Measurements from ENCODE around the gene COL25A1.

The COL25A1 gene

DNA sequence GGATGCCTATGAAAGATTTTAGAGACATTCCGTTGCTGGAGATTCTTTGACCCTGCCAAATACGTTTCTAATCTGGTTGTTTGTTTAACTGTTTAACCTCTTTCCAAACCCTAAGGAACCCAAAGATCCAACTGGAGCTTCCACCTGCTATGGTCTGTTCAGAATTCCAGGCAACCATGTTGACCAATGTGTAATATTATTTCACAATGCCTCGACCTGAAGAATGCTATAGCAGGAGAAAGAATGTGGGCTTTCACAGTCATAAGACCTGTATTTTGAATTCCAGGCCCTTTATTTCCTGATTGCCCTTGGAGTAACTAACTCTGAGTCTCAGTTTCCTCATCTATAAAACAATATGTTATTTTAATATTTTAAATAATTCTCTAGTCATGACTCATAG, 90.8 kb downstream of the COL25A1 start:
- no peak for DNase-seq

DNA sequence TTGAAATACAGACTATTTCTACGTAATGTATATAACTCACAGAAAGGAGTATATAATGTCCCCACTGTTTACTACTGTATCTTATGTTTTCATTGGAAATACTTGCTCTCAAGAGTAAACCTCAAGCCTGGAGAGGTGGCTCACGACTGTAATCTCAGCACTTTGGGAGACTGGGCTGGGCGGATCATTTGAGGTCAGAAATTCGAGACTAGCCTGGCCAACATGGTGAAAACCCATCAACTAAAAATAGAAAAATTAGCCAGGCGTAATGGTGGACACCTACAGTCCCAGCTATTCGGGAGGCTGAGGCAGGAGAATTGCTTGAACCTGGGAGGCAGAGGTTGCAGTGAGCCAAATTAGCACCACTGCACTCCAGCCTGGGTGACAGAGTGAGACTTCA, 92.8 kb downstream of the COL25A1 start:
- DNase-seq, result no peak

GRCh38 chr4:109207898-109208297, 94.6 kb downstream of the COL25A1 start:
- no peak for DNase-seq

DNA sequence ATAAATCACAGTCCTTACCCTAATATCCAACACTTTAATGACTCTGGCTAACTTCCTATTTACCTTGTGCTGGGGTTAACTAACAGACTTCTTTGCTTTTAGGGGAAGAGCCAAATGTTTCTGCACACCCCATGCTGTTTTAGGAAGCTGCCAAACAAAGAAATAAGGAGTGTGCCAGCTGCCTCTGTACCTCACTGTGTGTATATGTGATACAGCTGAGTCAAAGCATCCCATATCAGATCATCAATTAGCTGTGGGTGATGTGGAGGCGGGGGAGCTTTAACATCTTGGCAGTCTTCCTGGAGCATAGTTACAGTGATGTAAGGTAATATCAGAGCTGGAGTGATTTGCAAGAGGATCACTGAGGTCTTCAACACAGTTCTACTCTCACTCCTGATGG, 95.4 kb downstream of the COL25A1 start:
- no peak for DNase-seq

DNA sequence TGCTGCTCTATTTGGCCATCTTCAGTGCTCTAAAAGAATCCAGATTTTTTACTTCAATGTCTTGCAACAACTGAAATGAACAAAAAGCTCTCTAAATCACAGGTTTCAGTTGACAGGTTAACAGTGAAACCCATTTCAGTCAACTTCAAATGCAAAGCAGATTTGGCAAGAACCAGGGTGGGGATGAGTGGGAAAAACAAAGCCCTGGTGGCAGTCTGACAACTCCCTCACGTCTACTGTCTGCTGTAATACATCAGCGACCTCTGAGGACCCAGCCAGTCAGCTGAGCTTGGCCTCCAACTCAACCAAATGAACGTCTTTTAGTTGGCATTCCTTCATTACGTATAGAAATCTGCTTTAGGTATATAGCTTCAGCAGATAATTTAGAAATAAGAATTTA, 95.8 kb downstream of the COL25A1 start:
- DNase-seq, result no peak

DNA sequence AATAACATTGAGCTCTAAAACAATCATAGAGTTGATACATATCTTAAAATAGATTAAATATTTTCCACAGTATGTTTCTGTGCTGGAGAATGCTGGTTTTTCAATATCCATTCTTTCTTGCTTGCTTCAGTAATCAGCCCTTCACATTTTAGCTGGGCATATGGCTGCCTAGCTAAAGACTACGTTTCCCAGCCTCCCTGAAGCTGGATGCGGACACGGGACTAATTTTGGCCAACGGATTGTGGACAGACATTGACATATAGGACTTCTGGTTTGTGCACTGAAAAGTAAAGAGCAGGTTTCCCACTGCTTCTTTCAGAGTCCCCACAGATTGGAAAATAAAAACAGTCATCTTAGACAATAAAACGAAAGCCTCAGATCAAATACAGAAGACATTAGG, 97.3 kb downstream of the COL25A1 start:
- no peak for DNase-seq

DNA sequence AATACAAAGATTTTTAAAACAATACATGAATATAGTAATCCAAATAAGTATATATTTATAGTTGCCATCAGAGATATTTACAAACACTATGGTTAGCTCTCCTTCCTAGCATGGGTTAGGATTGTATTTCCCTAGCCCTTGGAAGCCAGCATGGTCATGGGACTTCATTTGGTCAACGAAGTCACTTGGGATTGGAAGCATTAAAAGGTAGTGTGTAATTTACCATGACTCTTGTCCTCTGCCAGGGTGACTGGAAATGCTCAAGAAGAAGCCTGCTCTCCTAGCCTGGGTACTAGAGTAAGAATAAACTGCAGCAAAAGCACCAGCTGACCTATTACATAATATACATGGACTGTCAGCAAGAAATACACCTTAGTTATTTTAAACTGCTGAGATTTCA, 102.9 kb downstream of the COL25A1 start:
- DNase-seq, result no peak

DNA sequence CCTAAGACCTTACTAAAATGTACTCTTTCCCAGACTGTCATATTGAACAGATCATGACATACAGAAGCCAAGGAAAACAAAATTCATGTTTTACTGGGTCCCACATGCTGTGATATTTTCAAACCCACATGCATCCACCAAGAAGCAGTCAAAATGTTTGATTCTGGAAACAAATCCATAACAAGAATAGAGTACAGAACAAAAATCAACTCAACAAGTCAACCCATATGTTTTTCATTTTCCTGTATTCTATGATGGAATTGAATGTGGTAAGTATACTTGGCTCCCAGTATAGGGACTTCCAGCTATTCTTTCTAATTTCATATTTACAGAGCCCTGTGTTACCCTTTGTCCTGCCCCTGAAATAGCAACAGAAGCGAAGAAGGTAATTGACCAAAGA, 106.8 kb downstream of the COL25A1 start:
- no peak for DNase-seq

GRCh38 chr4:109191216-109191615, 111.2 kb downstream of the COL25A1 start:
- no peak for DNase-seq

- no peak for DNase-seq
Observed at GRCh38 chr4:109186458-109186945, 116.0 kb downstream of the COL25A1 start.

DNA sequence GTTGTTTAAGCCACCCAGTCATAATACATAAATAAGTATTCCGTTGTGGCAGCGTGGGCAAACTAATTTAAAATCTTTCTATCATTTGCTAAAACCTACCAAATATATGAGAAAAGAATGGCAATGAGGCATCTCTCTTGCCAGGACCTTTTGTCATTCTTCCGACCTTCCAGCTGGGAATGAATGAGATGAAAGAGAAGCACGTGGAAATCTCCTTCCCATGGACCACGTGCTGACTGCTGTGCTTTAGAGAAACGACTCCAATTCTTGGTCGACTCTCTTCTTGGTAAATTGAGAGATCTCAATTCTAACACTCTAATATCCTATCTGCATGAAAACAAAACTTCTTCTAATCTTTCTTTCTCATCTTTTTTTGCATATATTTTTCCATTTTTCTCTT, 116.5 kb downstream of the COL25A1 start:
- no peak for DNase-seq

DNA sequence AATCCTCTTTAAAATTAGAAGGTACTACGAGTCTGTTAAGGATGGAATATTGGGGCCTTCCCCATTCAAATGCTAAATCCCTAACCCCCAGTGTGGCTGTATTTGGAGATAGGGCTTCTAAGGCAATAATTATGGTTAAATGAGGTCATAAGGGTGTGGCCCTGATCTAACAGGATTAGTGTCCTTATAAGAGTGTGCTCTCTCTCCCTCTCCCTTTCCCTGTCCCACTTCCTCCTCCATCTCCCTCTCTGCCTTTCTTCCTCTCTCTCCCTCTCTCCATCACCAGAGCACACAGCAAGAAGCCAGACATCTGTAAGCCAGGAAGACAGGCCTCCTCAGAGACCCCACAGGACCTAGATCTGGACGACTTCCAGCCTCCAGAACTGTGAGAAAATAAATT, 116.9 kb downstream of the COL25A1 start:
- no peak for DNase-seq

- DNase-seq, result no peak
Observed at GRCh38 chr4:109184491-109184961, 117.9 kb downstream of the COL25A1 start.

GRCh38 chr4:109183931-109184490, 118.4 kb downstream of the COL25A1 start:
- DNase-seq, result no peak

- no peak for DNase-seq
Observed at GRCh38 chr4:109182696-109183095, 119.8 kb downstream of the COL25A1 start.

GRCh38 chr4:109179061-109179460, 123.4 kb downstream of the COL25A1 start:
- no peak for DNase-seq

- DNase-seq, result no peak
Observed at GRCh38 chr4:109177096-109177810, 125.2 kb downstream of the COL25A1 start.

DNA sequence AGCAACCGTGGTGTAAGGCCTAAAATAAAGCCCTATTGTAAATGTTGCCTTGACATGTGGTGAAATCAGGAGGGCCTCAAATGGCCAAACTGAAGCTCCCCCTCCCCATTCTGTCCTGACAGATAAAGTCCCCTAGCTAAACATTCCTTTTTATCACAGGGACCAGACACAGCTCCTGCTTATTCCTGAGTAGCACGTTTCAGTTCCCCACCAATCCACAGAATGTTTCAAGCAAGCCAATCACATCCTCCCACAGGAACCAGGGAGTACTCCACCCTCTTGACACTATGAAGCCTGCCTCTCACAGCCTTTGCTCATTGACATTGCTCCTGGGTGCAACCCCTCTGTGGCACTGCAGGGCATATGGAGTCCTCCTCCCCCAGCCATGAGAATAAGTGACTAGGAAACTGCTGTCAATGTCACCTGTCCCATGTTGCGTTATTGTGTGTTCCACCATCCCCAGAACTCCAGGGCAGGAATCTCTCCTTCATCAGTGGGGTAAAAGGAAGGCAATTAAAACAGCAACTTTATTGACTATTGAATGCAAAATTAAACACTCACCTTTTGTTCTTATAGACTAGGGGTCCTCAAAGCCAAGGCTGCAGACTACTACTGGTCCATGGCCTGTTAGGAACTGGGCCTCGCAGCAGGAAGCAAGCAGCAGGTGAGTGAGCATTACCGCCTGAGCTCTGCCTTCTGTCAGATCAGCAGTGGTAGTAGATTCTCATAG, 128.1 kb downstream of the COL25A1 start:
- no peak for DNase-seq

DNA sequence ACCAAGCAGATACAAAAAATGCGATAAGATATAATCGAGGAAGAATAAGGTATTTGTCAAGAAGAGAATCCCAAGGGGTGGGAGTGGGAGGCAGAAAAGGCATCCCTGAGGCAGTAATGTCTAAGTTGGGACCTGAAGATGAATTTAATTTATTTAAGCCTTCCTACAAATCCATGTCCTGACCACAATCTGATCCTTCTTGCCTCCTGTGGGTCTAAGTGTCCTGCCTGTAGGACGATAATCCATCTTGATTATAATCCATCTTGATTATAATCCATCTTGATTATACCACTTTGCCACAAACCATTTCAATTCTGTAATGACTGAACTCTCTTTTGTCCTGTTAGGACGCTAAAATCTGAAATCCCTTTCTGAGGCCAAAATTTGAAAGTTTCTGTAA, 130.2 kb downstream of the COL25A1 start:
- no peak for DNase-seq

DNA sequence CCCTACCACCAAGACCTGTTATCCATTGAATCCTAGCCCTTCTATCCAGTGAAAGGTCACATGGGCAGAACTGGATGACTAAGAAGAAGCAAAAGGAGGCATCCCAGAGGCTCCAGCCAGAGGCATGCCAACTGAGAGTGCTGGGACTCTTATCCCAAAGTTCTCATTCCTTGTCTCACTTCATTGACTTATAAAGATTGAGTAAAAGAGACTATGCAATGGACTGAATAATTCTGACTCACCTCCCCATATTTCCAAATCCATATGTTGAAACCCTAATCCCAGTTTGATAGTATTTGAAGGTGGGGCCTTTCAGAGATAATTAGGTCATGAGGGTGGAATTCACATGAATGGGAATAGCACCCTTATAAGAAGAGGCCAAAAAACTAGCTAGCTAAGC, 131.4 kb downstream of the COL25A1 start:
- no peak for DNase-seq

GRCh38 chr4:109169170-109169569, 133.3 kb downstream of the COL25A1 start:
- DNase-seq, result no peak

DNA sequence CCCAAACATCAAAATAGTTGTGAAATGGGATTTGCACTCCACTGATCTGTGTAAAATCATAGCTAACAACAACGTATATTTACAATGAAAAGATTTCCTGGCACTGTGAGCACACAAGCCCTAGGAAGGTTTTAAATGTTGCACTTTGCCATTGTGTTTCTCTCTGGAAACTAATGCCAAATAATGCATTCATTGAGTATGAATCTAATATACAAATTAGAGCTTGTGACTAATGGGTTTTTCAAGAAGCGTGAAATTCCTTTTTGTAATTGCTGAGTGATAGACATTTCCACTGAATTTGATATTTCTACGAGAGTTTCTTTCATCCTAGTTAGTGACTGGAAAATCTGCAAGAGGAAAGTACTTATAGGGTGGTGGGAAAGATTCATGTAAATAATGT, 135.9 kb downstream of the COL25A1 start:
- DNase-seq, result no peak

- no peak for DNase-seq
Observed at GRCh38 chr4:109166126-109166525, 136.3 kb downstream of the COL25A1 start.

- no peak for DNase-seq
Observed at GRCh38 chr4:109164011-109164410, 138.4 kb downstream of the COL25A1 start.
